GM19455 (cell line): ENCODE measurements around the gene DNAJC9.
"Not testable (repeated sequence)": the region's sequence is repeated elsewhere in the genome, so short reads cannot be mapped to it uniquely, and the experiment has no call there.

ENCODE experiments used
- ATAC-seq: cut with Tn5 transposase; IDR thresholded peaks from one replicate; pipeline ENCODE4 v1.9.1; 2021; ENCODE audit not compliant: unreplicated experiment

Gene DNAJC9

GRCh38 chr10:73246646-73247508 is at the start of gene DNAJC9:
Gene DNAJC9, minus strand, starts transcription at chr10:73247255. Its CDS starts 66 bp downstream, at chr10:73247189.
- ATAC-seq = peak; percentile 82

DNA sequence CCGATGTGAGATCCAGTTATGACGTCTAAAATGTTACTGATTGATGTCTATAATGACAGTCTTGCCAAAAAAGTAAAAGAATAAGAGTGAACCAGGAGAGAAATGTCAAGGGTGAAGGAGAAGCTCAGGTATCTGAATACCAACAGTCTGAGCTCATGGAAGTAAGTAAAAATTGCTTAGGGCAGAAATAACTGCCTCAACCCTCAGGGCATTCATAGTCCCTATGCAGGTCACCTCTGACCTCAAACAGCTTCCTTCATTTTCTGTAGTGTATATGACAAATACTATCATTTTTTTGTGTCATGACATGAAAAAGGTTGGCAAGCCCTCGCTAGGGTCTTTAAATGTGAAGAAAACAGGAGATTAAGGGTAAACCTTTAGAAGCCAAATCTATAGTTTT is 46.4 kb upstream of the DNAJC9 start:
- ATAC-seq = no peak

GRCh38 chr10:73289958-73290357 is 42.9 kb upstream of the DNAJC9 start:
- ATAC-seq = no peak

GRCh38 chr10:73287441-73287840 is 40.4 kb upstream of the DNAJC9 start:
- no peak for ATAC-seq

DNA sequence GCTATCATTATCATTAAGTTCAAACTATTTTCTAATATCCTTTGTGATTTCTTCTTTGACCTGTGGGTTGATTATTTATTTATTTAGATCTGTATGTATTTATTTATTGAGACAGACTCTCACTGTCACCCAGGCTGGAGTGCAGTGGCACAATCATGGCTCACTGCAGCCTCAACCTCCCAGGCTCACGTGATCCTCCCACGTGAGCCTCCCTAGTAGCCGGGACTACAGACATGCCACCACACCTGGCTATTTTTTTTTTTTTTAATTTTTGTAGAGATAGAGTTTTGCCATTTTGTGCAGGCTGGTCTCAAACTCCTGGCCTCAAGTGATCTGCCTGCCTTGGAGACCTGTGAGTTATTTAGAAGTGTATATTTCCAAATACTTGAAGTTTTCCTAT is 34.0 kb upstream of the DNAJC9 start:
- ATAC-seq = no peak

DNA sequence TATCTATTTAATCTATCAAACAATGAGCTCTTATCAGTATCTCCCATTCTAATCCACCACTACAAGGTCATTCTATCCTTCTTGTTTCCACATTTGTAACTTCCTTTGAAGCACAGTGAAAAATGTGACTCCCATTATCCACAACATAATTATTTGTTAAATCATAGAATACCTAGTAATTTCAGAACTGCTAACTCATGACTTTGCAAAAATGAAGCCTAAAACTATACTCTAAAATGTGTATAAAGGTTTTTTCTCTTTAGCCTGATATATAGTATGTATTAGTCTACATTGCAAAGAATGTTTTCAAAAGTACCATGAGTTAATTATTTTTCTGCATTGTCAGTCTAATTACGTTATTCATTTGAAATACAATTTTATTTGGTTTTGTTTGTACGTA is 17.4 kb upstream of the DNAJC9 start:
- no peak for ATAC-seq

DNA sequence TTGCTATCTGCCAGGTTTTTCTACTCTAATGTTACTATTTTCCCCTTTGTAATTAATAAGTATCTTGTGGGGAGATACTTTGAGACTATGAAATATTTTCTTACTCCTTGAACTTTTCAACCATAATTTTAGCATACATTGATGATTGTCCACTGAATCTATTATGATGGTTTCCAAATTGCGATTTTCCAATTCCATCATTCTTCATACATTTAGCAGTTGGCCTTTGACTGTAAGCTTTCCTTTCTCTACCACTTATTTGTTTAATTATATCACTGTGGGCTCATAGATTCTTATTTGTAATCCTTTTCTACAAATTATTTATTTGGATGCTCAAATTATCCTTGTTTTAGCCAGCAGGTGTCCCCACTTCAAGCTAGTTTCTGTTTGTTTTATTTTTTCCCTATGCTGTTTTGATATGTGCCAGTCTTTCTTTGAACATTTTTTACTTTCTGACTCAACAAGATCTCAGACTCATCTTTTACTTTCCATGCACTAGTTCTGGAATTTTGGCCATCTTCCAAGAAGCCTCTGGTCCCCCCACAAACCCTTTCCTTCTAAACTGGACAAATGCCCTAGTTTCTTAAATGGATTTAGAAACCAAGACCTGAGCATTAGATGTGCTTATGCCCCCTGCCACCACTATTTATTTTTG is 16.8 kb upstream of the DNAJC9 start:
- no peak for ATAC-seq

DNA sequence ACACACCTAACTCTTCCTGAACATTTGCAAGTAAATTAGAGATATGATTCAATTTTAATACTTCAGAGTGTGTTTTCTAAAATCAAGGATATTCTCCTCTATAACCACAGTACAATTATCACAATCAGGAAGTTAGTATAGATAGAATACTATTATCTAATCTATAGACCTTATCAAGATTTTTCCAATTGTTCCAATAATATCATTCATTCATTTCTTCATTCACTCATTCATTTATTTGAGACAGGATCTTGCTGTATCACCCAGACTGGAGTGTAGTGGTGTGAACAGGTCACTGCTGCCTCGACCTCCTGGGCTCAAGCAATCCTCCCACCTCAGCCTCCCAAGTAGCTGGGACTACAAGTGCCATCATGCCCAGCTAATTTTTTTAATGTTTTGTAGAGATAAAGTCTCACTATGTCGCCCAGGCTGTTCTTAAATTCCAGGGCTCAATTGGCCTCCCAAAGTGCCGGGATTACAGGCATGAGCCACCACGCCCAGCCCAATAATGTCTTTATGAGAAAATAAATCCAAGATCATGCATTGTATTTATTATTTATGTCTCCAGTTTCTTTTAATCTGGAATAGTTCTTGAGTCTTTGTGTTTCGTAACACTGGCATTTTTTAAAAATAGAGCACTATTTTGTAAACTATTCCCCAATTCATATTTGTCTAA is 16.0 kb upstream of the DNAJC9 start:
- ATAC-seq = no peak

DNA sequence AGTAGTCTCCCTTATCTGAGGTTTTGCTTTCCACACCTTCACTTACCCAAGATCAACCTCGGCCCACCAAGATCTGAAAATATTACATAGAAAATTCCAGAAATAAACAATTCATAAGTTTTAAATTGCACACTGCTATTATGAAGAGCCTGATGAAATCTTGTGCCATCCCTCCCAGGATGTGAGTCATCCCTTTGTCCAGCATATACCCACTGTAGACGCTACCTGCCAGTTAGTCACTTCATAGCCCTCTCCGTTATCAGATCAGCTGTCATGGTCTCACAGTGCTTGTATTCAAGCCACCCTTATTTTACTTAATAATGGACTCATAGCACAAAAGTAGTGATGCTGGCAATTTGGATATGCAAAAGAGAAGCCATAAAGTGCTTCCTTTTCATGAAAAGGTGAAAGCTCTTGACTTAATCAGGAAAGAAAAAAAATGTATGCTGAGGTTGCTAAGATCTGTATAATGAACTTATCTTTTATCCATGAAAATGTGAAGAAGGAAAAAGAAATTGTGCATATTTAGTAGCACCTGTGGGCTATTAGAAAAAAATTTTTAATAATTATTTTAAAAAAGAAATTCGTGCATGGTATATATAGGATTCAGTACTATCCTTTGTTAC is 15.2 kb upstream of the DNAJC9 start:
- ATAC-seq = no peak

GRCh38 chr10:73261362-73261995 is 14.4 kb upstream of the DNAJC9 start:
- ATAC-seq = no peak

DNA sequence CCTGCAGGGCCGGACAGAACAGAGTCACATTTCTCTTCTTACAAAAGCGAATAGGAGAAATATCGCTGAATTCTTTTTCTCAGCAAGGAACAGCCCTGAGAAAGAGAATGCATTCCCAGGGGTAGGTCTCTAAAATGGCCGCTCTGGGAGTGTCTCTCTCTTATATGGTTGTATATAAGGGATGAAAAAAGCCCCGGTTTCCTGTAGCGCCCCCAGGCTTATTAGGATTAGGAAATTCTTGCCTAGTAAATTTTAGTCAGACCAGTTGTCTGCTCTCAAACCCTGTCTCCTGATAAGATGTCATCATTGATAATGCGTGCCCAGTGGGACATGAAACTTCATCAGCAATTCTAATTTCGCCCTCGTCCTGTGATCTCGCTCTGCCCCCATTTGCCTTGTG is 11.6 kb upstream of the DNAJC9 start:
- ATAC-seq = not testable (repeated sequence)

GRCh38 chr10:73253225-73253555 is 6.1 kb upstream of the DNAJC9 start:
- ATAC-seq = no peak

GRCh38 chr10:73252445-73253224 is 5.6 kb upstream of the DNAJC9 start, which contains the start of gene MRPS16:
Gene MRPS16, minus strand, starts transcription at chr10:73252644. Its CDS starts 162 bp downstream, at chr10:73252482.
- peak; percentile 88 for ATAC-seq

DNA sequence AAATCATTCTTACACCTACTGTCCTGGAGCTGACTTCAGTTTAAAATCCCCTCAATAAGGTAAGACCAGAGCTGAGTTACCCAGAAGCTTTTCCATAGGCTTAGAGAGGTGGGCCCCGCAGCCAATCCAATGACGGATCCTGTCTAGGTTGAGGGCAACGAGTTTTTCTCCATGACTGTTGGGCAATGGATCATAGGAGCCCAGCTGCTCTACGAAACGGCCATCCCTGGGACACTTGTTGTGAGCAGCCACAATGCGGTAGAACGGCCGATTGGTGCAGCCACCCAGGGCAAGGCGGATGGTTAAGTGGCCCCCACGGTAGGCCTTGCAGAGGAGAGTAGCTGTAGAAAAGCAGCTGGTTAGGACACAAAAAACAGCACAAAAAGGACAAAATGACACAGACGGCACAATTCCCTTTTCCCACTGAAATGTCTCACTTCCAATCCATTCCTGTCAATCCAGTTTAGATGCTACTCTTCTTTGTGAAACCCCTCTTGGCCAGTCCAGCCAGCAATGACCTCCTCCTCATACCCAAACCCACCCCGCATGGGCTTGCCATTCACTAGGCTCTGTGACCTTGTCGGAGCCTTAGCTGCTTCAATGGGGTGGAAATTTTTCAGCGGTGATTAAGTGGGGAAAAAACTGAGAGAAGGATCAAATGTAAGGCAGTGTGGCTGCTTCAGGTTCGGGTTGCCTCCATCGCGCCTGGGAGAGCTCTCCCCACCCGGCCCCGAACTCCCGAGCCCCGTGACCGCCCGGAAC is 4.8 kb upstream of the DNAJC9 start:
- ATAC-seq = peak; percentile 3

DNA sequence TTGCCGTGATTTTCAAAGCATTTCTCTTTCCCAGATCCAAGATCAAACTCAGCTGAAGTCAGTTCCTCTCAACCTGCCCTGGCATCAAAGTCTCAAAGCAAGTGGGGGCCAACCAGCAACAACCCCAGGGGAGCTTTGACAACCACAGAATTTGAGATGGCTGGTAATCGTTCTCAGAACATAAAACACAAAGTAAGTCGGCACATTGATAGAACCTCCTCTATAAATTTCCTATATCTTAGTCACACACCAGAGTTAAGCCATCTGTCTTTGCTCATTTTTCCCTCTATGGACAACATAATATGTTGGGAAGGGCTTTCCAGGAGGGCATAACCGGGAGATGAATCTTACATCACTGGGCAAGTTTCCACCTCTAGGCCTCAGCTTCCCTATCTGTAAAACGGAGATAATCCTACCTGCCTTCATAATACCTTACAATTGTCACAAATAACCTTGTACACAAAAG is 1.2 kb upstream of the DNAJC9 start:
- no peak for ATAC-seq

GRCh38 chr10:73247509-73248258 is 629 bp upstream of the DNAJC9 start:
- no peak for ATAC-seq

- ATAC-seq = no peak
These were observed 771 bp downstream of the DNAJC9 start for GRCh38 chr10:73246322-73246645.

GRCh38 chr10:73244866-73245477 is 2.1 kb downstream of the DNAJC9 start:
- no peak for ATAC-seq
